ENCODE data around the gene CCNYL1. TPM values are rescaled to one million over a fixed set of nuclear protein-coding genes. Genes with fewer than 3 reads are reported as not detected.

Gene CCNYL1
- total RNA-seq, 1 donor = 10.4 TPM

DNA sequence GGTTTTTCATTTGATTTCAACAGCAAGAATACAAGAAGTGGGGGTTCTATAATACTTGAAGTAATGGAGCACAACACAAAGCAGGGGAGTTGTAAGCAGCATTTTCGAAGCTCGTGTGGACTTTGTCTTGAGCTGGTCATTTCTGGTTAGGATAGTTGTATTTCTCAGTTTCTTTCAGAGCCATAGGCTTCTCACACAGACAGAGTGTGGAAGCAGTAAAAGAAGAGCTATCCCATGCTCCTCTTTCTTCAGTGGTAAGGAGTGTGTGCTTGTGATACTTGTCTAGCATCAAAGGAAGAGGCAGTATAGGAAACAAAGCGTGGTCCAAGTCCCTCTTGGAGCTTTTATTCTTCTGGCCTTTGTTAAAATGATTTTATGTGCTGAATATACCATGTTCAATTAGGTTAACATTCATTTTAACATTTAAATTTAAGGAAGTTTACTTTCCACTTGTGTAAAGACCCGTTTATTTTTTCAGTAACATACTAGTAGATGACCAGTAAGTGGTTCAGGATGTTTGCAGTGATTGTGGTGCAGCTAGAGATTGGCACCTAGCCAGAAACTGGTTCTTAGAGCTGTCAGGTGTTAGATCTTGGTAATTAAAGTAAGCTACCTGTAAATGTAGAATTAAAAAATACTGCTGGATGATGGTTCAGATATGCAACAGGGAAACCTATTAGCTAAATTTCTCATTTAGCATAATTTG, 14.6 kb downstream of the CCNYL1 start:
- no peak for TF ChIP-seq CTCF (IDR thresholded peaks at IDR 0.05; ENCODE audit: insufficient read depth, low read depth, low read length)
- no peak for DNase-seq (ENCODE audit: low read depth)
- no peak overlapping the region for H3K4me3 ChIP-seq (ENCODE audit: low read depth, low read length)

- no peak overlapping the region for H3K4me3 ChIP-seq (ENCODE audit: low read depth, low read length)
- DNase-seq (ENCODE audit: low read depth) = no peak
- no peak for TF ChIP-seq CTCF (IDR thresholded peaks at IDR 0.05; ENCODE audit: insufficient read depth, low read depth, low read length)
Measured at GRCh38 chr2:207727261-207727660, 15.8 kb downstream of the CCNYL1 start.

DNA sequence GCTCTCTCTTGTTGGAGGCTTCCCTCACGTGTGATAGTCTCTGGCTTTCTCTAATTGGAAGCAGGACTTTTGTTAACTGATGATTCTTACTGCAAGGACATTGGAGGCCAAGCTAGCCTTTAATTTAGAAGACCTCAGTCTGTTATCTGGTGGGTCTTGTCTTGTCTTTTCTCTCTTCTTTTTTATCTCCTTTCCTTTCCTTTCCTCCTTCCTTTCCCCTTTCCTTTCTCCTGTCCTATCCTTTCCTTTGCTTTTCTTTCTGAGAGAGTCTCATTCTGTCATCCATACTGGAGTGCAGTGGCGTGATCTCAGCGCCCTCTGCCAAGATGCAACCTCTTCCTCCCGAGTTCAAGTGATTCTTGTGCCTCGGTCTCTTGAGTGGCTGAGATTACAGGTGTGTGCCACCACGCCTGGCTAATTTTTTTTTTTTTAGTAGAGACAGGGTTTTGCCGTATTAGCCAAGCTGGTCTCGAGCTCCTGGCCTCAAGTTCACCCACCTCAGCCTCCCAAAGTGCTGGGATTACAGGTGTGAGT, 18.1 kb downstream of the CCNYL1 start:
- no peak overlapping the region for H3K4me3 ChIP-seq (ENCODE audit: low read depth, low read length)
- TF ChIP-seq CTCF (IDR thresholded peaks at IDR 0.05; ENCODE audit: insufficient read depth, low read depth, low read length) = no peak
- DNase-seq (ENCODE audit: low read depth) = no peak

DNA sequence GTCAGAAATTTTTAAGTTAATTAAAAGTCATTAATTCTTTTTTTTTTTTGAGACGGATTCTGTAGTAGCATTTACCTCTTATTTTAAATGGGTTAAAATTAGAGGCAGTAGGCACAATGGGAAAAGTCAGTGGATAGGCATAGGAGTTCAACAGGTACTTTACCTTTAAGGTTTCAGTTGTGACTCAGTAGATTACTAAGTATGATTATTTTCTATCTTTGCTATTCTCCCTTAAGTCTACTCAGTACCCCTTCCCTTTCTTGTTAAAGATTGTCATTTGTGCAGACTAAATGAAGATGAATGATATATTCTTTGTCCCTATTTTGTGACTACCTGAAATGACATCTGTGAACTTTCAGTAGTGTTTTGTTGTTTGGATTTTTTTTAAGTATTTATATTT, 19.7 kb downstream of the CCNYL1 start:
- no peak for TF ChIP-seq CTCF (IDR thresholded peaks at IDR 0.05; ENCODE audit: insufficient read depth, low read depth, low read length)
- no peak for DNase-seq (ENCODE audit: low read depth)
- H3K4me3 ChIP-seq (ENCODE audit: low read depth, low read length) = no peak overlapping the region

DNA sequence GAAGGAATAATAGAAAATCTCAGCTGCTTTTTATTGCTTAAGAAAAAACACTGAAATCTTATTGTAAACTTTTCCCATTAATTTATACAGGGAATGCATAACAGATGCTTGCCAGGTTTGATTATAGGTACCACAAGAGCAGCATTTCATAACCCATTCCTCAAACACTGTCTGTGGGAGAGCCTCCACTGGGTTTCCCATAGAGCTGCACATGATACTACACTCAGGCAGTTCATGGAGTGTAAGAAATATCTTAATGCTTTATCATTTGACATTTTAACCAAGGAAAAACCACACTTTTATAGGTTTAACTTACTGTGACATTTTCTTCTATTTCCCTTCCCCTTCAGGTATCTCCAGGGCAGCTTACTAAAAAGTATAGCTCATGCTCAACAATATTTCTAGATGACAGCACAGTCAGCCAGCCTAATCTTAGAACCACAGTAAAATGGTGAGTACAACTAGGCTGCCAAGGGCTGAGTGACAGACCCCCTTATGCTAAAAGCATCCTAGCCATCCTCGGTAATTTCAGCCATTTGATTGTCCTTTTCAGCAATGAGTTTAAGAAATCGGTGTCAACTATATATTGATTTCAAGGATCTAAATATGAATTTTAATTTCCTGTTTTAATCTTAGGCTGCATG, 22.3 kb downstream of the CCNYL1 start:
- no peak for DNase-seq (ENCODE audit: low read depth)
- TF ChIP-seq CTCF (IDR thresholded peaks at IDR 0.05; ENCODE audit: insufficient read depth, low read depth, low read length) = no peak
- no peak overlapping the region for H3K4me3 ChIP-seq (ENCODE audit: low read depth, low read length)

DNA sequence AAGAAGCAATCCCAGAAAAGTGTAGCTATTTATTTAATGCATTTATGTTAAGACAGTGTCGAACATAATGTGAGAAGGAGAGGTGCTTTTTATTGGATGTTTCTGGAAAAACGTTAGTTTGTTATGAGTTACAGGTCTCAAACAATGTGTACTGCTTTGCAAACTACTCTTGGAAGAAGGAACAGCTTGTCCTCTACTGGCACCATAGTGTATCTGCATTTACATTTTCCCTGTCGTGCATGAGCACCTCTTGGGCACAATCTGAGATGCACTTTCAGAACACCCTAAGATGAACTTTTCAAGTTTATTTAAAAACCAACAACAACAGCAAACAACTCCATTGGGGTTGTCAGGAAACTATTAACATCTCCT, 22.8 kb downstream of the CCNYL1 start:
- DNase-seq (ENCODE audit: low read depth) = peak; percentile 48
- peak; percentile 58 for TF ChIP-seq CTCF (IDR thresholded peaks at IDR 0.05; ENCODE audit: insufficient read depth, low read depth, low read length)
- H3K4me3 ChIP-seq (ENCODE audit: low read depth, low read length) = no peak overlapping the region
